Right lobe of liver (tissue), 6 donors: ENCODE results near the gene PNMA8C. TPM values are rescaled to one million over a fixed set of nuclear protein-coding genes. Genes with fewer than 3 reads are reported as not detected.

Experiments
- ATAC-seq, 4 donors: fragments of 200-7000 bp; cut with Tn5 transposase; one replicate each; pipeline ENCODE4 v1.9.1; 2020; ENCODE audit warnings: mild to moderate bottlenecking in 4 of 4, moderate library complexity in 4 of 4
- DNase-seq, 3 donors: peaks; one replicate each; pipeline ENCODE4 v3.0.0-alpha.2; 2020
- H3K27ac ChIP-seq, 3 donors: fragments of 200-600 bp; one replicate each; pipeline ENCODE4 v1.8.0; 2022
- H3K27me3 ChIP-seq, 2 donors: fragments of 200-600 bp; one replicate each; pipeline ENCODE4 v1.8.0; 2022
- H3K36me3 ChIP-seq, 4 donors: fragments of 200-600 bp; sonication (generic) in 1 of 4; one replicate each; pipeline versions ENCODE4 v1.5.1 to v1.8.0; 2017 to 2022; ENCODE audit warnings: control low read depth in 1 of 4
- H3K4me1 ChIP-seq, 4 donors: fragments of 200-600 bp; sonication (generic) in 1 of 4; one replicate each; pipeline versions ENCODE4 v1.5.1 to v1.8.0; 2017 to 2022; ENCODE audit warnings: control low read depth in 1 of 4
- H3K4me3 ChIP-seq, 3 donors: fragments of 200-600 bp; one replicate each; pipeline ENCODE4 v1.8.0; 2022
- H3K9me3 ChIP-seq, 4 donors: fragments of 200-600 bp; sonication (generic) in 1 of 4; one replicate each; pipeline versions ENCODE4 v1.5.1 to v1.8.0; 2017 to 2022; ENCODE audit warnings: control low read depth in 1 of 4
- POLR2A ChIP-seq: fragments of 450-650 bp; IDR thresholded peaks from one replicate; pipeline ENCODE4 v1.6.1; 2017; ENCODE audit warnings: antibody characterized with exemption, mild to moderate bottlenecking
- WGBS: methylation state at CpG from one replicate; pipeline ENCODE4 v1.1.6; 2018; ENCODE audit warnings: low coverage, low lambda C conversion rate; ENCODE audit not compliant: insufficient coverage; ENCODE audit errors: missing lambda C conversion rate; 5-methylcytosine and 5-hydroxymethylcytosine counted together
- intact Hi-C, 2 donors: fragments of 100-400 bp; cut with DNase I; formaldehyde crosslinking; loops; one replicate each; pipeline versions ENCODE4 v1.11.2 to v1.14.1; 2022
- total RNA-seq, 6 experiments: library from RNA; depleted of rRNA in 2 of 6; stranded (reverse); fragments of >200 nt in 2 of 6; fragmentation: NEBNext Ultra II Directional in 3 of 6; extraction: Animal tissue kit (Norgen Biotek cat#: 25700) in 3 of 6; gene quantifications; one replicate each; pipeline versions ENCODE4 v1.1.0 to v1.2.4, GENCODE V29; 2016 to 2023
- TF ChIP-seq, protein P1 (sequence below), 4 donors: fragments of 200-600 bp in 3 of 4; fragments of 450-650 bp in 1 of 4; IDR thresholded peaks; one replicate each; pipeline versions ENCODE4 v1.5.1 to v1.8.0; 2016 to 2022; ENCODE audit warnings: antibody characterized with exemption in 4 of 4, mild to moderate bottlenecking in 2 of 4
- donor health status: DM: no; HTN: yes; CAD: no.
- donor health status: DM: no; HTN: no; CAD: no.
- donor health status: DM: no; HTN: no; CAD: no.
- donor health status: DM: no; HTN: yes; CAD: no.
- donor health status: DM: no; HTN: yes; CAD: no.

Gene PNMA8C
- total RNA-seq, 6 experiments from 2014 or later, result not detected

DNA sequence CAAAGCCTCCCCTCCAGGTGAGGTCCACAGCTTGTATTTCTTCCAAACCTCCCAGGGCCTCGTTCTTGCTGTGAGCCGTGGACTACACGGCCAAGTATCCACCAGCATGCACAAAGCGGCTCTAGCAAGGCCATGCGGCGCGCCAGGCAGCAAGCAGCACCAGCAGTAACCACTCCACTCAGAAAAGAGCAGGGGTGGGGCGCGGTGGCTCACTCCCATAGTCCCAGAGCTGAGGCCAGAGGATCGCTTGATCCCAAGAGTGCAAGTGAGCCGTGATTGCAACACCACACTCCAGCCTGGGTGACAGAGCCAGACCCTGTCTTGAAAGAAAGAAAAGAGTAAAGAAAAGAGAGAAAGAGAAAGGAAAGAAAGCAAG is 20.1 kb downstream of the PNMA8C start:
- no peak overlapping the region for H3K4me3 ChIP-seq
- no peaks in the 10 kb centered on the region for H3K27me3 ChIP-seq
- no peak for DNase-seq
- no peak for TF ChIP-seq POLR2A
- TF ChIP-seq, protein P1, sequence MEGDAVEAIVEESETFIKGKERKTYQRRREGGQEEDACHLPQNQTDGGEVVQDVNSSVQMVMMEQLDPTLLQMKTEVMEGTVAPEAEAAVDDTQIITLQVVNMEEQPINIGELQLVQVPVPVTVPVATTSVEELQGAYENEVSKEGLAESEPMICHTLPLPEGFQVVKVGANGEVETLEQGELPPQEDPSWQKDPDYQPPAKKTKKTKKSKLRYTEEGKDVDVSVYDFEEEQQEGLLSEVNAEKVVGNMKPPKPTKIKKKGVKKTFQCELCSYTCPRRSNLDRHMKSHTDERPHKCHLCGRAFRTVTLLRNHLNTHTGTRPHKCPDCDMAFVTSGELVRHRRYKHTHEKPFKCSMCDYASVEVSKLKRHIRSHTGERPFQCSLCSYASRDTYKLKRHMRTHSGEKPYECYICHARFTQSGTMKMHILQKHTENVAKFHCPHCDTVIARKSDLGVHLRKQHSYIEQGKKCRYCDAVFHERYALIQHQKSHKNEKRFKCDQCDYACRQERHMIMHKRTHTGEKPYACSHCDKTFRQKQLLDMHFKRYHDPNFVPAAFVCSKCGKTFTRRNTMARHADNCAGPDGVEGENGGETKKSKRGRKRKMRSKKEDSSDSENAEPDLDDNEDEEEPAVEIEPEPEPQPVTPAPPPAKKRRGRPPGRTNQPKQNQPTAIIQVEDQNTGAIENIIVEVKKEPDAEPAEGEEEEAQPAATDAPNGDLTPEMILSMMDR (IDR thresholded peaks at IDR 0.05), result no peak
- H3K36me3 ChIP-seq, result no peaks in the 10 kb centered on the region
- H3K9me3 ChIP-seq, result no peaks in the 10 kb centered on the region
- 11% methylated on average over 10 of the region's 11 CpGs for WGBS
- ATAC-seq, result no peak
- H3K4me1 ChIP-seq, result no peaks in the 10 kb centered on the region
- H3K27ac ChIP-seq, result no peak overlapping the region
- intact Hi-C loops, result no loop called here

DNA sequence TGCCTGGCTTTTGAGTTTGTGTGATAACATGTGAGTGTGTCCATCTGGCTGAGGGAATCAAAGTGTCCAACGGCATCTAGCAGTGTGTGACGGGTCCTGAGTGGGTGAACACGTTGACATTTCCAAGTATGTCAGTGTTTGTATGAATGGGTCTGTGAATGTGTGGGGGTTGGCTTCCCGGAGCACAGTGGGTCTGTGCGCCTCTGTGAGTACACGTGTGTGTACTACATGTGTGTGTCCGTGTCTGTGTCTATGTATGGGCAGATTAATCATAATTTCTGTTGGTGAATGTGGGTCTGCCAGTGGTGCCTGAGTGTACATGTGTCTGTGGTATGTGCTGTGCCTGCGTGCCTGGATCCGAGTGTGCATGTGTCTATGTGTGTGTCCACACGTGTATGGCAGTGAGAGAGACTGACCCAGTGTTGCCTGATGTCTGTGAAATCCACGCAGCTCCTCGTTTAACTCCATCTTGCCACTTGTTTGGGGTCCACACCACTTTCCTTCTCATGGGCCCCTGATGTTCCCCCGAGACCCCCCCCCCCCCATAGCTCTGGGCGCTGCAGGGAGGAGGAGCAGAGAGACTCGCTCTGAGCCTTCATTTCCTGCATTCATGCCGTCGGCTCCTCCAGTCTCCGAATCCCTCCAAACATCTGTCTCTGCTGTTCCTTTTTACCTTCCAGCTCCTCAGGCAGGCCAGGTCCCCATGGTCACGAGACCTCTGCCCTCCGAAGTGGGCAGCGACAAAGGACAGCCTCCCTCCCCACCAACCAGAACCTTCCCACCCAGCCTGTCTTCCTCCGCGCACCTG is 20.7 kb downstream of the PNMA8C start:
- Histone ChIP-seq H3K9me3 (no peaks in the 10 kb centered on the region), H3K36me3 (no peaks in the 10 kb centered on the region), H3K4me3 (no peak overlapping the region), H3K27ac (no peak overlapping the region), H3K27me3 (no peaks in the 10 kb centered on the region), H3K4me1 (no peaks in the 10 kb centered on the region)
- 24% methylated on average over 17 of the region's 23 CpGs for WGBS
- peak in 1 of 3 donors; percentile 31 for DNase-seq
- no peak for ATAC-seq
- intact Hi-C loops, result no loop called here
- TF ChIP-seq, protein P1 (IDR thresholded peaks at IDR 0.05), result no peak
- TF ChIP-seq POLR2A, result no peak

DNA sequence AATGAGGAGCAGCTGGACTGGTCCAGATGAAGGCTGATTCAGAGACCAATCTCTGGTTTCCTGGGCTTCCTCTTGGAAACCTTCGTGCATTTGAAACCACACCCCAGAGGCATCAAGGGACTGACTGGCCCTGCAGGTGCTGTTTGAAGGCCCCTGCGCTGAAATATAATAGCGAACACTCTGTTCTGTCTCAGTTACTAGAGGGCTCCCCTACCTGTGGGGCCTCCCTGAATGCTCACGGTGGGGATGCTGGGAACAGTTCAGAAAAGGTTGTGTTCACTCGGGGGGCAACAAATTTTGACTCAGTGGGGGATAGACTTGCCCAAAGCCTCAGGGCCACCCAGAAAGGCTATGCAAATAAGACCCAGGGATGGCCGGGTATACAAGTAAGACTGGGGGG is 21.8 kb downstream of the PNMA8C start:
- Histone ChIP-seq H3K27me3 (no peaks in the 10 kb centered on the region), H3K36me3 (no peaks in the 10 kb centered on the region), H3K27ac (no peak overlapping the region), H3K9me3 (no peaks in the 10 kb centered on the region), H3K4me3 (no peak overlapping the region), H3K4me1 (no peaks in the 10 kb centered on the region)
- TF ChIP-seq, protein P1 (IDR thresholded peaks at IDR 0.05), result no peak
- no peak for TF ChIP-seq POLR2A
- intact Hi-C loops, result no loop called here
- ATAC-seq (no peak), DNase-seq (peak in 1 of 3 donors; percentile 21)
- WGBS, result 5% methylated on average over 3 of the region's 6 CpGs

DNA sequence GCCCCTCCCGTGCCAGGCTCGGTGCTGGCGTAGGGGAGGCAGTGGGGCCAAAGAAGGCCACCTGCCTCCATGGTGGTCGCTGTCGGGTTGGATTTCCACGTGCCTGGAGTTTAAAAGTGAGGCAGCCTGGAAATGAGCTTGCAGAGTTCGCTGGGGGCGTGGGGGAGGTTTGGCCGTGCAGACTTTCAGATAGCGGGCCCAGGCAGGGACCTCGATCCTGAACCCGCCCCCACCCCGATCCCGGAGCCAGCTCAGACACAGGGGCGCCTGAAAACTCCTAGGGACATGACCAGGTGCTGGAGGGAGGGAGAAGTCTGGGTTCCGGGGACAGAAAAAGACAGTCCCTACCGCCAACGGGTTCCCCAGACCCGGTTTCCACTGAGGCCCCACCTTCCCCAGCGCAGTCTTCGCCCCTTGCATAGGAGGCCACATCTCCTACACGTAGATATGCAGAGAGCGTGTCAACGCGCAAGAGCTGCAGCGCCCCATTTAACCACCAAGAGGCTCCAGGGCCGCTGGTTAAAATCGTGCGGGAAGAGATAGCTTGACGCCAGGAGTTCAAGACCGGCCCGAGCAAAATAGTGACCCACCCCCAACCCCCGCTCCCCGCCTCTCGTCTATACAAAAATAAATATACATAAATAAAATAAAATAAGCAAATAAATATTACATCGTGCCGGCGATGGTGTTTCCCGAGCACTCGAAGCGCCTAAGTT is 23.8 kb downstream of the PNMA8C start:
- Histone ChIP-seq H3K9me3 (no peaks in the 10 kb centered on the region), H3K27me3 (no peaks in the 10 kb centered on the region), H3K27ac (peak overlapping the region; percentile 73 to 84 (median 80)), H3K4me1 (no peaks in the 10 kb centered on the region), H3K4me3 (peak overlapping the region; percentile 55 to 66 (median 59)), H3K36me3 (no peaks in the 10 kb centered on the region)
- TF ChIP-seq POLR2A, result peak; percentile 1
- TF ChIP-seq, protein P1 (IDR thresholded peaks at IDR 0.05), result no peak
- WGBS, result 32% methylated on average over 19 of the region's 41 CpGs
- intact Hi-C loops, result no loop called here
- ATAC-seq, result peak; percentile 22 to 54 (median 40)
- peak in 1 of 3 donors; percentile 53 for DNase-seq
